Adrenal gland (tissue), 5 donors: ENCODE results near the gene TMPRSS5.

Experiments
- CTCF ChIP-seq, 6 experiments: fragments of 450-650 bp in 4 of 6; fragments of 200-600 bp in 2 of 6; sonication (generic) in 1 of 6; IDR thresholded peaks; 1 replicate in 5 of 6; 2 replicates in 1 of 6; pipeline versions ENCODE4 v1.5.1 to v1.8.0; 2016 to 2021; ENCODE audit warnings: antibody characterized with exemption in 6 of 6, mild to moderate bottlenecking in 2 of 6, moderate library complexity in 1 of 6
- POLR2A ChIP-seq, 2 donors: fragments of 450-650 bp; IDR thresholded peaks; one replicate each; pipeline ENCODE4 v1.6.1; 2017; ENCODE audit warnings: antibody characterized with exemption in 2 of 2, mild to moderate bottlenecking in 2 of 2, moderate library complexity in 1 of 2
- donor health status: DM: no; HTN: no; CAD: no.

- TF ChIP-seq CTCF (IDR thresholded peaks at IDR 0.05): no peak
- TF ChIP-seq POLR2A (IDR thresholded peaks at IDR 0.05): no peak
These were observed 11.7 kb downstream of the TMPRSS5 start for GRCh38 chr11:113694390-113694789.
